ENCODE data around the gene NUAK2. TPM values are rescaled to one million over a fixed set of nuclear protein-coding genes. Genes with fewer than 3 reads are reported as not detected.

NUAK2 gene
- total and polyA plus RNA-seq, 2 of the 8 experiments (the other 6 are each of a cell fraction or from before 2014, with no cell fraction given), result 9.4 to 12.9 TPM

DNA sequence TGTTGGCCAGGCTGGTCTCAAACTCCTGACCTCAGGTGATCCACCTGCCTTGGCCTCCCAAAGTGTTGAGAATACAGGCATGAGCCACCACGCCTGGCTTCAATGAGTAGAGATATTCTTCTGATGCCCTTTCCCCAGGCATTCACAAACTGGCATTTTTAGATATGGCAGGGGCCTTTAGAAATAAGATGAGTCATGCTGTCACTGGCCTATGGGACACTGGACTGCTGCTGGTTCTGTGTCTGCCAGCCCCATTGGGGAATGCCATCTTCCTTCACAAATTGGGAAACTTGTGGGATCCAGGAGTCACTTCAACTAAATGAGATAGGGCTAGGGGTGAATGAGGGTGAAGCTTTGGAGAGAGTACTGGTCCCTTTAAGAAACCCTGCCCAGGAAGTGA, 19.1 kb upstream of the NUAK2 start (continued):
- no peak for TF ChIP-seq SAP30 (IDR thresholded peaks at IDR 0.05; ENCODE audit: insufficient read depth, insufficient replicate concordance, low read length)
- TF ChIP-seq CEBPB (IDR thresholded peaks at IDR 0.05; ENCODE audit: low read depth, low read length), result no peak
- no peak for TF ChIP-seq BCL11A (IDR thresholded peaks at IDR 0.05; ENCODE audit: low read depth in 2 of 2, low read length in 2 of 2)
- no peak for TF ChIP-seq TBP (IDR thresholded peaks at IDR 0.05; ENCODE audit: low read depth, low read length)
- TF ChIP-seq MAX (IDR thresholded peaks at IDR 0.05), result no peak
- TF ChIP-seq NRF1 (IDR thresholded peaks at IDR 0.05; ENCODE audit: low read depth, low read length), result no peak
- no peak for TF ChIP-seq RNF2 (IDR thresholded peaks at IDR 0.05; ENCODE audit: borderline replicate concordance, low read depth, low read length, missing control alignments, poor library complexity, severe bottlenecking)
- TF ChIP-seq MAFK (IDR thresholded peaks at IDR 0.05; ENCODE audit: low read depth, low read length), result no peak
